GM18870 (cell line): ENCODE measurements around the gene SURF2.

Experiments used
- ATAC-seq: cut with Tn5 transposase; IDR thresholded peaks from one replicate; pipeline ENCODE4 v1.9.1; 2021; ENCODE audit warnings: moderate library complexity; ENCODE audit not compliant: unreplicated experiment

Gene SURF2

GRCh38 chr9:133335924-133336811, 20.2 kb upstream of the SURF2 start, which contains the start of gene SURF6:
Gene SURF6 (minus strand): TSS chr9:133336188. CDS start chr9:133336132, 56 bp downstream.
- no peak for ATAC-seq

- no peak for ATAC-seq
These were observed 16.7 kb upstream of the SURF2 start for GRCh38 chr9:133339641-133340040.

GRCh38 chr9:133340256-133340655, 16.1 kb upstream of the SURF2 start:
- no peak for ATAC-seq

GRCh38 chr9:133340916-133341315, 15.4 kb upstream of the SURF2 start:
- no peak for ATAC-seq

DNA sequence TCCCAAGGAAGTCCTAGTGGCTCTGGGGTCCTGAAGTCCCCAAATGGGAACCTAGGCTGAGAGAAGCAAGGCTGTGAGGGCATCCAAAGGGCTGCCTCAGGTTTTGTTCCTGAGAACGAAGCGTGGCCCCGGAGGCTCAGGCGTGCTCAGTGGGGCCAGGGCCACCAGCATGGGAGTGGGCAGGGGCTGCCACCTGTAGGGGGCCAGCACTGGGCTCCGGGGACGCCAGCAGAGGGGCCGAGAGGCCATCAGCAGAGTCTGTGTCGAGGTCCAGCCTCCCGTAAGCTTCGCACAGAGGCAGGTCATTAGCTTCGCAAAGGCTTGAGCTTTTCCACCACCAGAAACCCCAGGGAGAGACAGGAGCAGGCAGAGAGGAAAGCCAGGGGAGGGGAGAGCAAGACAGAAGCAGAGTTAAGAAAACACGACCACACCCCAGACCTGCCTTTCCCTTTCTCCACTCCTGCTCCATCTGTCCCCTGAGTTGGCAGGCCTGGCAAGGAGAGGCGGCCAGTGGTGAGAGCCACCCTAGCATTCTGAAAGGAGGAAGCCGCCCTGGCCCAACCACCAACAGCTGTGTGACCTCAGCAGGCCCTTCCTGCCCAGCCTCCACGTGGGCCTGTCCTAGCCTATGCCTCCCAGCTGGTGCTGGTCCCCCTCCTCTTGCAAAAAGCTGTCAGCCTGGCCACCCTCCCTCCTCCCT, 14.8 kb upstream of the SURF2 start:
- no peak for ATAC-seq

DNA sequence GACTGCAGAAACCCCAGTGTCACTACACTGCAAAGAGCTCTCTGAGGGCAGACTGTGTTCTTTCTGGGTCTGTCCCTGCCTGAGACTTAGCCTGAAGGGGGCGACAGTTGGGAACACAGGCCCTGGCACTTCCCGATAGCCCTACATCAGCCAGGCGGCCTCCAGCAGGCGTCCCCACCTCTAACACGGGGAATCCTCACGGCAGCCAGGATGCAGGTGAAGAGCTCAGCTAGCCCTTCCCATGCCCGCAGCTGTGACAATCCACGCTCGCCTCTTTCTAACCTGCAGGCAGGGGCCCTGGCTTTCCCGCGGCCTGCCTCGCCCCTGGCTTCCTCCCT, 14.3 kb upstream of the SURF2 start:
- no peak for ATAC-seq

- no peak for ATAC-seq
These were observed 13.8 kb upstream of the SURF2 start for GRCh38 chr9:133342570-133342969.

GRCh38 chr9:133344071-133344470, 12.3 kb upstream of the SURF2 start:
- ATAC-seq: no peak

GRCh38 chr9:133344979-133345378, 11.4 kb upstream of the SURF2 start:
- no peak for ATAC-seq

DNA sequence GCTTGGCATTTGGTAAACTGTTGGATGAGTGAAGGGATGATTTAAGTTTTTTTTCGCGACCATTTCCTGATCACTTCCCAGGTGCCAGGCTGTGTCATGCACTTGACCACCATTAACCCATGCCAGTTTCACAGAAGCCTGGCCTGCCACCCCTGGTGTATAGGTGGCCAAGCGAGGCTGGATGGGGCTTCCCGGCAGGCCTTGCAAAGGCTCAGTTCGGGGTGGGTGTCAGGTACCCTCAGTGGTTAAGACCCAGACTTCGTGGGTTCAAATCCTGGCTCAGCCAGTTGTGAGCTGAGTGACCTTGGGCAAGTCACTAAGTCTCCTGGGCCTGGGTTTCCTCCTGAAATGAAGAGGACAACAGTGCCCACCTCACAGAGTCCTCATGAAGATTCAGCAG, 10.8 kb upstream of the SURF2 start:
- no peak for ATAC-seq

- no peak for ATAC-seq
These were observed 10.1 kb upstream of the SURF2 start for GRCh38 chr9:133346021-133346785.

- peak; percentile 10 for ATAC-seq
These were observed 8.8 kb upstream of the SURF2 start for GRCh38 chr9:133347515-133347984.

DNA sequence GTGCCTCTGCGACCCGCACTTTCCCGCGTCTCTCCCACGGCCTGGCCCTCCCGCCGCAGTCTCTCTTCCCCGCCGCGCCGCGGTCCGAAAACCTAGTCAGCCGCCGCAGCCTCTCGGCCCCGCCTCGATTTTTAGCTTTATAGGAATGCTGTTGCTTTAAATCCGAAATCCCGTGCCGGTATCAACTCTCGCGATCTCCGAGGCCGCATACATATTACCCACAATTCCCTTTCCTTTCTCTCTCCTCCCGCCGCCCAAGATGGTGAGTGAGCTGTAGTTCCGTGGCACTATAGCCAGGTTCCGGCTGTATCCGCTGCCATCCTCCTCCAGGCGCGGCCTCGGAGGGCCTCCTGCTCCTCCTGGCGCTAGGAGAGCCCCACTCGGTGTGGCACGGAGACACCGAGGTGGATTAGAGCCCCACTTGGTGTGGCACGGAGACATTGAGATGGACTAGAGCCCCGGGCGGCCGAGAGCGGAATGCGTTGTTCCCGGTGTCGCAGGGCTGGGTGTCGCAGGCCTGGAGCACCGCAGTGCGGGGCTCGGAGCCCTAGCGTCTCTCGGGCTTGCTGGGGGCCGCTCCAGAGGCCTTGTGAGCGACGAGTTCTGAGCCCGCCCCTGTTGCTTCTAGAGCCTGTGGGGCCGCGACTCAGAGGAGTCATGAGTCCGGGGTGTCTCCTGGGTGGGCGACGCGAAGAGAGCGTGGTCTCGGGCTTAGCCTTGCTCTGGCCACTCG, 8.2 kb upstream of the SURF2 start, which contains the start of the genes MED22 and RPL7A:
MED22 (minus strand) TSS at position 147 of the 733 bp plus-strand sequence. CDS start 1,469 bp downstream, outside the sequence.
RPL7A (plus strand) TSS at position 234 of the 733 bp plus-strand sequence; CDS start at position 260, 26 bp downstream.
- ATAC-seq: peak; percentile 82

GRCh38 chr9:133348718-133349573, 7.4 kb upstream of the SURF2 start:
- ATAC-seq: no peak

- no peak for ATAC-seq
These were observed 6.3 kb upstream of the SURF2 start for GRCh38 chr9:133349965-133350616.

GRCh38 chr9:133351526-133351907, 4.8 kb upstream of the SURF2 start:
- no peak for ATAC-seq

DNA sequence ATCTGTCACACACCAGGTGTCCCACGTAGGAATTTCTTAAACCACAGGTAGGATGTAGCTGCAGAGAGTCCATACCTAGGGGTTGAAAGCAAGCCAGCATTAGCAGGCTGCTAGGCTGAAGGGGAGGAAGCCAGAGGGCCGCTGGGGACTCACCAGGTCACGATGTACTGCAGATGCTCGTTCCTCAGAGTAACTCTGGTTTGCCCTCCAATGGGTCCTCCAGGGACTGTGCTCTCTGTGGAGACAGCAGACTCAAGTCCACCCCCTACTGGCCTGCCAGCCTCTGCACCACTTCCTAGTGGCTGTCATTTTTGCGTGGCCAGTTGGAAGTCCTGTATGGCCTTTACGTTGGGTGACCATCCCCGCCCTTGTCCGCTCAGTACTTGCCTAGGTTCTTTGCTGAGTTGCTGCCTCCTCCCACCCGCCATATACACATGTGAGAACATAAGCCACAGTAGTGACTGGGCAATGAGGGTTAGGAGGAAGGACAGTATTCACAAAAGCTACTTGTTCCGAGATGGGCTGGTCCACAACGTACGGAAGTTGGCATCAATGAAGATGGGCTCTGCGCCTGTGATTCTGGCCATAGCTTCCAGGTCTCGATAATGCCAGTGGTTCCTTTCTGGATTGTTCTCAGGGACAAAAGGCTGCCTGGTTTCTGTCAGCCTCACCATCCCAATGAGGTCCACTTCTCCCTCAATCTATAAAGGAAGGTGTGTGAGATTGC, 4.3 kb upstream of the SURF2 start:
- no peak for ATAC-seq

GRCh38 chr9:133352635-133353340, 3.6 kb upstream of the SURF2 start:
- no peak for ATAC-seq
